ENCODE data around the gene VIT. TPM values are rescaled to one million over a fixed set of nuclear protein-coding genes. Genes with fewer than 3 reads are reported as not detected.
"Not testable (repeated sequence)": the region's sequence is repeated elsewhere in the genome, so short reads cannot be mapped to it uniquely, and the experiment has no call there.

The VIT gene
- total RNA-seq, 1 donor from 2014 or later = not detected

DNA sequence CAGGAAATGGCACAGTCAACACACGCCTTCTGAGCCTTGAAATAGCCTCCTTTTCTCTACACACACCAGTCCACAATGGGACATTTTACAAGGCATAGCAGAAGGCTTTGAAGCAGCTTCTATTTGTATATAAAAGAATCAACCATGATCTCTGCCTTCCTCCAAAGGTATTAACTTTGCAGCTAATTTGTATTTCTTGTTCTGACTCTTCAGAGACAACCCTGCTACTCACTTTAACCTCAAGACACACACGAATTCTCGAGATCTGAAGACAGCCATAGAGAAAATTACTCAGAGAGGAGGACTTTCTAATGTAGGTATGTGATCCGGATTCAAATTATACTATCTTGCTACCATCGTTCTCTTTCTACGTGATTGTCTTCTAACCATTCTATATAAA is 104.6 kb downstream of the VIT start:
- DNase-seq (ENCODE audit: extremely low read depth, low read depth, low spot score) = no peak

DNA sequence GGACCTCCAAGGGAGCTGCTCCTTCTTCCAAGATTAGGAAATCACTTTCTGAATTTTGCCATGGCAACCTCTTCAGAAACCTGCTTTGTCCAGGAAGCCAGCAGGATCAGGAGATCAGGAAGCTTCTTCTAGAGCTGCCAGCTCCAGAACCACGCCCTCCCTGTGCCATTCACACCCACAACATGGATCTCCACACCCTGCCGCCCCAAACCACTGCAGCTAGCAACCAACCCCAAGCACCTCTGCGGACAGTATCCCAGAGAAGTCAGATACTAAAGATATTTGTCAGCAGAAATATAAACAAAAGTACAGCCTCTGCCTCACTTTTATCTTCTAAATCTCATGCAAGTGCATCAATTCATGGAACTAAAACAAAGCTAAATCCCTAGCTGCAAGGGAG is 106.4 kb downstream of the VIT start:
- no peak for DNase-seq (ENCODE audit: extremely low read depth, low read depth, low spot score)

GRCh38 chr2:36805635-36806224 is 109.2 kb downstream of the VIT start:
- DNase-seq (ENCODE audit: extremely low read depth, low read depth, low spot score) = no peak

- DNase-seq (ENCODE audit: extremely low read depth, low read depth, low spot score) = no peak
These were observed 110.8 kb downstream of the VIT start for GRCh38 chr2:36807223-36807886.

DNA sequence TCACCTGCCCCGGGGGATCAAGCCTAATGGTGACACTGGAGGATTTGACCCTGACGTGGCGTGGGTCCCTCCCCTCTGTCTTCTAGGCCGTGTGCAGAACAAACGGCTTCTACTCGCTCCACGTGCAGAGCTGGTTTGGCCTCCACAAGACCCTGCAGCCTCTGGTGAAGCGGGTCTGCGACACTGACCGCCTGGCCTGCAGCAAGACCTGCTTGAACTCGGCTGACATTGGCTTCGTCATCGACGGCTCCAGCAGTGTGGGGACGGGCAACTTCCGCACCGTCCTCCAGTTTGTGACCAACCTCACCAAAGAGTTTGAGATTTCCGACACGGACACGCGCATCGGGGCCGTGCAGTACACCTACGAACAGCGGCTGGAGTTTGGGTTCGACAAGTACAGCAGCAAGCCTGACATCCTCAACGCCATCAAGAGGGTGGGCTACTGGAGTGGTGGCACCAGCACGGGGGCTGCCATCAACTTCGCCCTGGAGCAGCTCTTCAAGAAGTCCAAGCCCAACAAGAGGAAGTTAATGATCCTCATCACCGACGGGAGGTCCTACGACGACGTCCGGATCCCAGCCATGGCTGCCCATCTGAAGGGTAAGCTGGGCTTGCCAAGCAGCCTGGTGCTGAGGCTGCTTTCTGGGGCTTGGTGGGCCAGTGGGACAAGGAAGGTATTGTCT is 112.0 kb downstream of the VIT start:
- no peak for DNase-seq (ENCODE audit: extremely low read depth, low read depth, low spot score)

GRCh38 chr2:36809069-36809445 is 112.5 kb downstream of the VIT start:
- DNase-seq (ENCODE audit: extremely low read depth, low read depth, low spot score) = no peak

- DNase-seq (ENCODE audit: extremely low read depth, low read depth, low spot score) = no peak
These were observed 114.6 kb downstream of the VIT start for GRCh38 chr2:36811071-36811470.

GRCh38 chr2:36812196-36812595 is 115.7 kb downstream of the VIT start:
- DNase-seq (ENCODE audit: extremely low read depth, low read depth, low spot score) = no peak

DNA sequence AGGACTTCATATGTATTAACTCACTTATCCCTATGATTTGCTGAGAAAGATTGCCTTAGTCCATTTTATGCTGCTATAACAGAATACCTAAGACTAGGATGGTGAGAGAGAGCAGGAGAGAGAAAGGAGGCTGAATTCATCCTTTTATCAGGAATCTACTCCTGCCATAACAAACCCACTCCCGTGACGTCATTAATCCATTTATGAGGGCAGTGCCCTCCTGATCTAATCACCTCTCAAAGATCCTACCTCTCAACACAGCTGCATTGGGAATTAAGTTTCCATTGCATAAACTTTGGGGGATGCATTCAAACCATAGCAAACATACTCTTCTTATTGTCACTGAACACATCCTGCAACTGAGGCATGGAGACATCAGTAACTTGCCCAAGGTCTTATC is 122.0 kb downstream of the VIT start:
- DNase-seq (ENCODE audit: extremely low read depth, low read depth, low spot score) = no peak

- DNase-seq (ENCODE audit: extremely low read depth, low read depth, low spot score) = no peak
These were observed 122.7 kb downstream of the VIT start for GRCh38 chr2:36819095-36819711.

DNA sequence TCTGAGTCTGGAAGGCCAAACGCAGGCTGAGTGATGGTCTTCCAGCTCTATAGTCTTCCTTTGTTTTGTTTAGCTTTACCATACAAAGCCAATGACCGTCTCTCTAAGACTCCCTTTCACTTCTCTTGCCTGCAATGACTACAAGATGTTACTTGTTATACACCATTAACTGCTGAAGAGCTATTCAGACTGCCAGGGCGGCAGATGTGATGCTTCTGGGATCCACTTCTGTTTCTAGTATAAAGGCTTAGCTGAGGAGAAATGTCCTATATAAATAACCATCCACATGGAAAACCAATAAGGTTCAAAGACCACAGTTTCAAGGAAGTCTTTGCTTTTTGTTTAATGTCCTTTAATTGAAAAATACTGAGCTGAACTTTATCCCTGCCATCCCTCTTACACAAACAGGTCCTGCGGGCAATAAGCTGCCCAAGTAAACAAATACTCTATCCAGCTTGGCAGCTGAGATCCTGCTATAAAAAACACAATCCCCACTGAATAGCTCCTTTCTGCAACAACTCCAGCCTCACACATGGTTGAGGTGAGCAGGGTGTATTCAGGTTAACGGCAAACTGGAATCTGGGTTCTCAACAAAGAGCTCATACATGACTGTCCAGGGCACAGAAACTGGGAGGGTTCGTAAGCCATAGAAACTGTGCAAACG is 124.6 kb downstream of the VIT start:
- no peak for DNase-seq (ENCODE audit: extremely low read depth, low read depth, low spot score)

GRCh38 chr2:36823862-36824261 is 127.4 kb downstream of the VIT start:
- no peak for DNase-seq (ENCODE audit: extremely low read depth, low read depth, low spot score)

DNA sequence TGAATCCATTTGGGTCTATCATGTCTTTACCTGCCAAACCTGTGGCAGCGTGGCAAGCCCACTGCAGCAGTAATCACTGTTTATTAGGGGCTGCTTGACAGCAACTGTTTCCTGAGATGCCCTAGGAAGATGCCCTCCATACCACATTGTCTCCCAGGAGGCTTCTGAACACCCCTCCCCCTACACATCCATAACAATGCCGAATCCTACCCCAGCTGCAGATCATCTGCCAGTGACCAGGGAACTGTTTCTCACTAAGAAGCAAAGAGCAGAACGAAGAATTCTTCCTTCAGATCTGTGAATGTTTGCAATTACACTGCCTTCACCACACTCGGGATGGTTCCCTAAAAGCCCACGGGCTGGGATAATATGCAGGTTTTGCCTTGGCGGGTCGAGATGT is 127.8 kb downstream of the VIT start:
- DNase-seq (ENCODE audit: extremely low read depth, low read depth, low spot score) = no peak

DNA sequence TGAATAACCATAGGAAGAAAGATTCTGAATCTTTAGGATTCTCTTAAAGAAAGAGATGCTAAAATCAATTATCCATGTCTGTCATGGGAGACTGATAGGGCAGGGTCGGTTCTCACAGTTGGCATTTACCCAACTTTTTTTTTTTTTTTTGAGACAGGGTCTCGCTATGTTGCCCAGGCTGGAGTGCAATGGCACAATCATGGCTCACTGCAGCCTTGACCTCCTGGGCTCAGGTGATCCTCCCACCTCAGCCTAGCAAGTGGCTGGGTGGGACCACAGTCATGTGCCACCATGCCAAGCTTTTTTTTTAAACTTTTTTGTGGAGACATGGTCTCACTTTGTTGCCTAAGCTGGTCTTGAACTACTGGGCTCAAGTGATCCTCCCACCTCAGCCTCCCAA is 128.2 kb downstream of the VIT start:
- not testable (repeated sequence) for DNase-seq (ENCODE audit: extremely low read depth, low read depth, low spot score)

GRCh38 chr2:36831185-36831584 is 134.7 kb downstream of the VIT start:
- DNase-seq (ENCODE audit: extremely low read depth, low read depth, low spot score) = no peak

DNA sequence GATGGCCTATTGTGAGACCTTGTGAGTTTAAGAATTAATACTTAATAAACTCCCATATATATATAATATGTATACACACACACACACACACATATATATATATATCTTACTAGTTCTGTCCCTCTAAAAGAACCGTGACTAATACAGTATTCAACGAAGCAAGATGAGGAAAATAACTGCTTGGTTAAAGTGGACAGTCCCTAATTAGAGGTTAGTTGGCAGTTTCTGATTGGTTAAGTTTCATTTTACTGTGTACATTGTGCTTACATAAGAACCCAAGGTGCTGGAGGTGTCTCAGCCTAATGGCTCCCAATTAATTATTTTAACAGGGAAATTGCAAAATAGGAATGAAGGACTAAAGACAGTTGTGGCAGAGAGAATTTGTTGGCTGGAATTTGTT is 137.7 kb downstream of the VIT start:
- no peak for DNase-seq (ENCODE audit: extremely low read depth, low read depth, low spot score)

GRCh38 chr2:36834731-36835524 is 138.4 kb downstream of the VIT start:
- no peak for DNase-seq (ENCODE audit: extremely low read depth, low read depth, low spot score)

GRCh38 chr2:36839976-36840617 is 143.6 kb downstream of the VIT start:
- DNase-seq (ENCODE audit: extremely low read depth, low read depth, low spot score) = no peak

- DNase-seq (ENCODE audit: extremely low read depth, low read depth, low spot score) = no peak
These were observed 147.3 kb downstream of the VIT start for GRCh38 chr2:36843838-36844237.

DNA sequence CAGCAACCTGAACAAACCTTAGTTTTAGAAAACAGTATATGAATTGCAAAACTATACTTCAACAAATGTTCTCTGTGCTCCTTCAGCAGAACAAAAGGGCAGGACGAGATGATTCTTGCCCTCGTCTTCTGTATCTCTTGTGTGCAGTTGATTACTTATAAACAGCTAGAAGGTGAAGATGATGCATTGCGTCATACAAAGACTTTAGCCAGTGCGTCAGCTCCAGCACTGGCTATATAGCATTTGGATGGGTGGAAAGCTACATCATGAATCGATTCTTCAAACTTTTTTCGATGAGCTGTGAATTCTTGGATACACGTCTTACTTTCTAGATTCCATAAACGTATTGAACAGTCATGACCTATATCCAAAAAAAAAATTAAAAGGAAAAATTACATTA is 152.8 kb downstream of the VIT start:
- no peak for DNase-seq (ENCODE audit: extremely low read depth, low read depth, low spot score)
